ENCODE results near the gene EDN3. TPM values are rescaled to one million over a fixed set of nuclear protein-coding genes. Genes with fewer than 3 reads are reported as not detected.

Gene EDN3
- total RNA-seq, 3 donors from 2014 or later (not counting 1 experiment from before 2014, with no cell fraction given) = 0.24 to 0.53 (median 0.41) TPM

GRCh38 chr20:59320426-59320825 lies 20.0 kb downstream of the EDN3 start:
- Histone ChIP-seq H3K36me3 (ENCODE audit: control insufficient read depth, insufficient read depth, low read length) (no peaks in the 10 kb centered on the region), H3K27ac (ENCODE audit: low read length) (no peak overlapping the region), H3K4me3 (ENCODE audit: low read length) (no peak overlapping the region), H3K9me3 (ENCODE audit: control insufficient read depth, insufficient read depth, low read length) (no peaks in the 10 kb centered on the region), H3K4me1 (ENCODE audit: control insufficient read depth, insufficient read depth, low read length) (no peaks in the 10 kb centered on the region), H3K27me3 (ENCODE audit: control insufficient read depth, insufficient read depth, low read length) (no peaks in the 10 kb centered on the region)
- Mint-ChIP-seq H3K27ac (no peak overlapping the region), H3K36me3 (no peaks in the 10 kb centered on the region), H3K4me3 (no peak overlapping the region), H3K9me3 (no peaks in the 10 kb centered on the region), H3K27me3 (ENCODE audit: low read depth in 2 of 2) (peaks cover 0 to 2% of the 10 kb centered on the region in 2 donors), H3K4me1 (no peaks in the 10 kb centered on the region)
- 86% methylated on average over 10 of the region's 10 CpGs for WGBS (ENCODE audit: insufficient coverage)
- no peak for TF ChIP-seq CTCF (IDR thresholded peaks at IDR 0.05)
- intact Hi-C loops (cut with micrococcal nuclease) = no loop called here
- DNase-seq (no peak), ATAC-seq (no peak)

DNA sequence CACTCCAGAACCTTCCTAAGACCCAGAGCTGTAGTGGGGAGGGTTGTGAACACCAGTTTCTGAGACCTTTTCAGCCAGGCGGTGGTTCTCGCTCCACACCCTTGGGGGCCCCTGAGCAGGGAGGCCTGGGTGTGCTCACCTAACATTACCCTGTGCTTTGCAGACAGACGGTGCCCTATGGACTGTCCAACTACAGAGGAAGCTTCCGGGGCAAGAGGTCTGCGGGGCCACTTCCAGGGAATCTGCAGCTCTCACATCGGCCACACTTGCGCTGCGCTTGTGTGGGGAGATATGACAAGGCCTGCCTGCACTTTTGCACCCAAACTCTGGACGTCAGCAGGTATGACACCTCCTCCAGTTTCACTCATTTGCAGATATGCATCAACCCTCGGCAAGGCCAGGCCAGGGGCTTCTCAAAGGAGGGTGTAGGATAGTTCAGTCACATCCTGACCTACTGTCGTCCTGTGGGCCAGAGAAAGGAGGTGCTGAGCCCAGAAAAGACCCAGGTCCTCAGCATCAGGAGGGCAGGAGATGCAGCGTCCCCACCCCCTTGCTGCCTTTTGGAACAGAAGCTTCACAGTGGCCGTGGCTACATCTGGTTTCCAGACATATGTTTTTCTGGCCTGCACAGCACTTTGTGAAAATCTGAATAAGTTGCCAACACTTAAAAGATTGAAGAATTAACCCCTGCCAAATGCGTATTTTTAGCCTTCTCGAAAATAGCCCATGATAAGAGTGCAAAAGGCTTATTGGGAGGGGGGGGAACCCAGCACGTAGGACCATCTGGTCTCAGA lies 20.6 kb downstream of the EDN3 start:
- TF ChIP-seq CTCF (IDR thresholded peaks at IDR 0.05) = no peak
- H3K9me3 ChIP-seq (ENCODE audit: control insufficient read depth, insufficient read depth, low read length) = no peaks in the 10 kb centered on the region
- H3K4me3 Mint-ChIP-seq = no peak overlapping the region
- intact Hi-C loops (cut with micrococcal nuclease) = no loop called here
- no peak overlapping the region for H3K27ac Mint-ChIP-seq
- H3K36me3 ChIP-seq (ENCODE audit: control insufficient read depth, insufficient read depth, low read length) = no peaks in the 10 kb centered on the region
- H3K4me1 Mint-ChIP-seq = no peaks in the 10 kb centered on the region
- no peaks in the 10 kb centered on the region for H3K27me3 ChIP-seq (ENCODE audit: control insufficient read depth, insufficient read depth, low read length)
- no peak for DNase-seq
- no peaks in the 10 kb centered on the region for H3K36me3 Mint-ChIP-seq
- no peak overlapping the region for H3K4me3 ChIP-seq (ENCODE audit: low read length)
- 86% methylated on average over 16 of the region's 16 CpGs for WGBS (ENCODE audit: insufficient coverage)
- H3K4me1 ChIP-seq (ENCODE audit: control insufficient read depth, insufficient read depth, low read length) = no peaks in the 10 kb centered on the region
- no peak for ATAC-seq
- no peaks in the 10 kb centered on the region for H3K9me3 Mint-ChIP-seq
- peaks cover 0 to 2% of the 10 kb centered on the region in 2 donors for H3K27me3 Mint-ChIP-seq (ENCODE audit: low read depth in 2 of 2)
- no peak overlapping the region for H3K27ac ChIP-seq (ENCODE audit: low read length)

DNA sequence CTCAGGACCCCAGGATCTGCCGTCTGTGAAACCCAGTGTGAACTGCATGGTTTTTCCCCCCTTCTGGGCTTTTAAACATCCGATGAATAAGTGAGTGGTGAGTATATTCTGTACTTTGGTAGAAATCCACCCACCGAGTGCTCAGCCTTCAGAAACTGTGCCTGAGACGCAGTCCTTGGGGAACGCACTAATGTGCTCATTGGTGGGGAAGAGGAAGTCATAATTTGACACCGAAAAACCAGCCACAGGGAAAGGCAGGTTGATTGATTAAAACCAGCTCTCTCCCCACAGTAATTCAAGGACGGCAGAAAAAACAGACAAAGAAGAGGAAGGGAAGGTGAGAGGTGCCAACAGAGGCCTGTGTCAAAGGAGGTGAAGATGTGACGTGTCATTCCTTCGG lies 21.7 kb downstream of the EDN3 start:
- no peak for ATAC-seq
- H3K36me3 Mint-ChIP-seq = no peaks in the 10 kb centered on the region
- H3K9me3 Mint-ChIP-seq = no peaks in the 10 kb centered on the region
- no peak for TF ChIP-seq CTCF (IDR thresholded peaks at IDR 0.05)
- Histone ChIP-seq H3K4me3 (ENCODE audit: low read length) (no peak overlapping the region), H3K9me3 (ENCODE audit: control insufficient read depth, insufficient read depth, low read length) (no peaks in the 10 kb centered on the region), H3K36me3 (ENCODE audit: control insufficient read depth, insufficient read depth, low read length) (no peaks in the 10 kb centered on the region), H3K27ac (ENCODE audit: low read length) (no peak overlapping the region), H3K4me1 (ENCODE audit: control insufficient read depth, insufficient read depth, low read length) (no peaks in the 10 kb centered on the region), H3K27me3 (ENCODE audit: control insufficient read depth, insufficient read depth, low read length) (no peaks in the 10 kb centered on the region)
- intact Hi-C loops (cut with micrococcal nuclease) = no loop called here
- no peaks in the 10 kb centered on the region for H3K4me1 Mint-ChIP-seq
- H3K4me3 Mint-ChIP-seq = no peak overlapping the region
- peaks cover 0 to 4% of the 10 kb centered on the region in 2 donors for H3K27me3 Mint-ChIP-seq (ENCODE audit: low read depth in 2 of 2)
- 32% methylated on average over 8 of the region's 9 CpGs for WGBS (ENCODE audit: insufficient coverage)
- no peak overlapping the region for H3K27ac Mint-ChIP-seq
- no peak for DNase-seq
